ENCODE measurements around the gene KDM6B. TPM values are rescaled to one million over a fixed set of nuclear protein-coding genes. Genes with fewer than 3 reads are reported as not detected.

Gene KDM6B
- total and polyA plus RNA-seq, 9 of the 15 experiments (the other 6 are each of a cell fraction or from before 2014, with no cell fraction given), result 0.01 to 22.9 (median 2.2) TPM

GRCh38 chr17:7849130-7849750 is 15.2 kb downstream of the KDM6B start (continued):
- TF ChIP-seq BCLAF1 (IDR thresholded peaks at IDR 0.05; ENCODE audit: borderline replicate concordance in 1 of 2, control insufficient read depth in 1 of 2, low read depth in 2 of 2, low read length in 1 of 2), result no peak
- no peak for TF ChIP-seq ZNF280B (CRISPR knock-in tag; IDR thresholded peaks at IDR 0.05)
- no peak for TF ChIP-seq ZNF217 (CRISPR knock-in tag; IDR thresholded peaks at IDR 0.05)
- TF ChIP-seq RBFOX2 (IDR thresholded peaks at IDR 0.05; ENCODE audit: low read depth, low read length), result peak; percentile 61
- TF ChIP-seq RBM22 (IDR thresholded peaks at IDR 0.05; ENCODE audit: low read depth, low read length, poor library complexity, severe bottlenecking), result peak; percentile 61
- no peak for TF ChIP-seq RBM17 (IDR thresholded peaks at IDR 0.05; ENCODE audit: borderline replicate concordance, low read depth, low read length)
- TF ChIP-seq GABPB2 (CRISPR knock-in tag; conservative IDR thresholded peaks at IDR 0.05), result no peak
- TF ChIP-seq ETV1 (tag; conservative IDR thresholded peaks at IDR 0.05; ENCODE audit: low read depth), result no peak
- no peak for TF ChIP-seq SNRNP70 (optimal IDR thresholded peaks at IDR 0.05; ENCODE audit: low read depth, low read length)
- TF ChIP-seq ZBTB33 (CRISPR knock-in tag; IDR thresholded peaks at IDR 0.05), result peak; percentile 55; the same call in 1 of the 2 replicates
- no peak for TF ChIP-seq DNMT1 (IDR thresholded peaks at IDR 0.05)
- no peak for TF ChIP-seq STAT5A (IDR thresholded peaks at IDR 0.05; ENCODE audit: borderline replicate concordance, low read length)
- no peak for TF ChIP-seq POLR2AphosphoS2 (IDR thresholded peaks at IDR 0.05; ENCODE audit: low read length)
- no peak for TF ChIP-seq PREB (CRISPR knock-in tag; IDR thresholded peaks at IDR 0.05)
- TF ChIP-seq ZNF398 (CRISPR knock-in tag; IDR thresholded peaks at IDR 0.05), result no peak
- TF ChIP-seq ZBTB1 (CRISPR knock-in tag; IDR thresholded peaks at IDR 0.05; ENCODE audit: borderline replicate concordance, low read depth), result no peak
- TF ChIP-seq HDAC6 (IDR thresholded peaks at IDR 0.05; ENCODE audit: low read depth, low read length), result no peak
- peak; percentile 22 for TF ChIP-seq POLR2B (IDR thresholded peaks at IDR 0.05; ENCODE audit: low read depth, partially characterized antibody)

All from K562 (cell line).